ENCODE measurements around the gene FGF14.

FGF14 gene

DNA sequence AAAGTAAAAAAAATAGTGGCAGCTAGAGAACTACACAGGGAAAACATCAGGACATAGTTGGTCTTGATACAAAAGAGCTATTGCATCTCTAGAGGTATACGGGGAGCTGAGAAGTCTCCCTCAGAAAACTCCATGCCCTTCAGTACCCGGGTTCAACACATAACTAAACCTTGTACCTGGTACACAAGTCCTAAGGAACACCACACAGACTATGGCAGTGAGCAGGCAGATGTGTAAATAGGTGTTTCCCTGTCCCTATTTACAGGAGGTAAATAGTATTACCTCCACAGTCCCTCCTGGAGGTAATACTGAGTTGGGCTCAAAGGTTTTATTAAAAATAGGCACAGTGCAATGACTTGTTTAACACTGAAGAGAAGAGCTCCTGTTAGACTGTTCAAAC is 5.9 kb downstream of the FGF14 start:
- TF ChIP-seq, protein P1, sequence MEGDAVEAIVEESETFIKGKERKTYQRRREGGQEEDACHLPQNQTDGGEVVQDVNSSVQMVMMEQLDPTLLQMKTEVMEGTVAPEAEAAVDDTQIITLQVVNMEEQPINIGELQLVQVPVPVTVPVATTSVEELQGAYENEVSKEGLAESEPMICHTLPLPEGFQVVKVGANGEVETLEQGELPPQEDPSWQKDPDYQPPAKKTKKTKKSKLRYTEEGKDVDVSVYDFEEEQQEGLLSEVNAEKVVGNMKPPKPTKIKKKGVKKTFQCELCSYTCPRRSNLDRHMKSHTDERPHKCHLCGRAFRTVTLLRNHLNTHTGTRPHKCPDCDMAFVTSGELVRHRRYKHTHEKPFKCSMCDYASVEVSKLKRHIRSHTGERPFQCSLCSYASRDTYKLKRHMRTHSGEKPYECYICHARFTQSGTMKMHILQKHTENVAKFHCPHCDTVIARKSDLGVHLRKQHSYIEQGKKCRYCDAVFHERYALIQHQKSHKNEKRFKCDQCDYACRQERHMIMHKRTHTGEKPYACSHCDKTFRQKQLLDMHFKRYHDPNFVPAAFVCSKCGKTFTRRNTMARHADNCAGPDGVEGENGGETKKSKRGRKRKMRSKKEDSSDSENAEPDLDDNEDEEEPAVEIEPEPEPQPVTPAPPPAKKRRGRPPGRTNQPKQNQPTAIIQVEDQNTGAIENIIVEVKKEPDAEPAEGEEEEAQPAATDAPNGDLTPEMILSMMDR (IDR thresholded peaks at IDR 0.05; ENCODE audit: unreplicated experiment in 3 of 3) = no peak
- Mint-ChIP-seq H3K36me3 (ENCODE audit: low read depth) (no peaks in the 10 kb centered on the region), H3K4me1 (peaks cover 16% of the 10 kb centered on the region), H3K27me3 (ENCODE audit: low read depth) (peaks cover 68% of the 10 kb centered on the region), H3K4me3 (peak overlapping the region; percentile 57 to 90 (median 86)), H3K9me3 (no peaks in the 10 kb centered on the region), H3K27ac (no peak overlapping the region)

DNA sequence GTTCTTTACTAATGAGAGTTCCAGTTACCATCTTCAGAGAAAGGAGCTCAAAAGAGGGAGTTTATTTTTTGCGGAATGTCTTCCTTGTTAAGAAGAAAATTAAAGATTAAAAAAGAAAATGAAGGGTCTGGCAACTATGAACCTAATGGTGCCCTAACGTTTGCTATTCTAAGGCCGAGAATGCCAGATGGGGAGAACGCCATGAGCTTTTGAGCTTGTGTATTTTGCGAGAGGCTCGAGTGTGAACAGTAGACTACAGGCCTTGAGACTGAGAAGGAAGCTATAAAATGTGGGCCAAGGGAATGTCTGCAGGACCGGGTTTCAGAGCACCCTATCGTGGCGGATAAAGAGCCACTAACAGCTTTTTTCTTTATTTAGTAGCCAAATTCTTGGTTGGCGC is 6.7 kb downstream of the FGF14 start:
- Mint-ChIP-seq H3K27ac (peak overlapping the region in 2 of 3 experiments; percentile 28 to 76), H3K4me1 (peaks cover 11% of the 10 kb centered on the region), H3K9me3 (no peaks in the 10 kb centered on the region), H3K27me3 (ENCODE audit: low read depth) (peaks cover 60% of the 10 kb centered on the region), H3K36me3 (ENCODE audit: low read depth) (no peaks in the 10 kb centered on the region), H3K4me3 (peak overlapping the region; percentile 86 to 90 (median 89))
- TF ChIP-seq, protein P1 (IDR thresholded peaks at IDR 0.05; ENCODE audit: unreplicated experiment in 3 of 3) = no peak

DNA sequence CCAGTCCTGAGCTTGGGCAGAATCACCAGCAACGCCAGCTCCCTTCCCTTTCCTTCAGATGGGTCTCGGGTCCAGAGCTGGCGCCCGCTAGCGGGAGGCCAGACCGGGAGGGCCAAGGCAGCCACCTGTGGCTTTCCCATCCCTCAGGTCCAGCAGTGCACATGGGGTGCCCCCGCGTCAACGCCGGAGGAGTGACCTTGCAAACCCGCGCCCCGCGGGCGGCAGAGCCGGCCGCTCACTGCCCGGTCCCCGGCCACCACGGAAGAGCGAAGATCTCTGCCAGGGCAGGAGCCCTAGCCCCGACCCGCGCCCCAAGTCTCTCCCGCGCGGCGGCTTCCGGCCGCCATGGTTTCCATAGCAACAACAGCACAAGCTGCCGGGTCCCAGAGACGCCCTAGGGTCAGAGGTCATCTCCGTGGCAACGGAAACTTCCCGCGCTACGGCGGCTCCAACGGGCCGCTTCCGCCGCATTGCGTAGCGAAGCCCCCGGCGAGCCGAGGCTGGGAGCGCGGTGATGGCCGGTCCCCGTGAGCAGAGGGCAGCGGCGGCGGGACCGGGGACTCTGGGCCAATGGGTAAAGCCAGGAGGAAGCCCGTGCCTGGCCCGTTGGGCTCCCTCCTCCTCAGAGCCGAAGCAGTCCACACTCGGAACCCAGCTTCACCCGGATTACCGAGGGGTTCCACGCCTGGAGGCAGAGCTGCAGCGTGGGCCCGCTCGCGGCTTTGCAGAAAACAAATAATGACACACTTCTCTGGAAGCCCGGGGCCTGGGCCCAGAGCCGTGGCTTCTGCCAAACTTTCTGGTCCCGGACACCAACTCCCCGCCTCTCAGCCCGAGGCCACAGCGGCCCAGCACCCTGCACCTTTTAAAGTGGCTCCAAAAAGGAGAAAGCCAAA is 7.4 kb downstream of the FGF14 start:
- Mint-ChIP-seq H3K27ac (peak overlapping the region; percentile 28 to 80 (median 76)), H3K36me3 (ENCODE audit: low read depth) (no peaks in the 10 kb centered on the region), H3K4me3 (peak overlapping the region; percentile 86 to 90 (median 89)), H3K27me3 (ENCODE audit: low read depth) (peaks cover 52% of the 10 kb centered on the region), H3K9me3 (no peaks in the 10 kb centered on the region), H3K4me1 (peaks cover 8% of the 10 kb centered on the region)
- TF ChIP-seq, protein P1 (IDR thresholded peaks at IDR 0.05; ENCODE audit: unreplicated experiment in 3 of 3) = peak in 2 of 3 experiments; percentile 7 to 31

DNA sequence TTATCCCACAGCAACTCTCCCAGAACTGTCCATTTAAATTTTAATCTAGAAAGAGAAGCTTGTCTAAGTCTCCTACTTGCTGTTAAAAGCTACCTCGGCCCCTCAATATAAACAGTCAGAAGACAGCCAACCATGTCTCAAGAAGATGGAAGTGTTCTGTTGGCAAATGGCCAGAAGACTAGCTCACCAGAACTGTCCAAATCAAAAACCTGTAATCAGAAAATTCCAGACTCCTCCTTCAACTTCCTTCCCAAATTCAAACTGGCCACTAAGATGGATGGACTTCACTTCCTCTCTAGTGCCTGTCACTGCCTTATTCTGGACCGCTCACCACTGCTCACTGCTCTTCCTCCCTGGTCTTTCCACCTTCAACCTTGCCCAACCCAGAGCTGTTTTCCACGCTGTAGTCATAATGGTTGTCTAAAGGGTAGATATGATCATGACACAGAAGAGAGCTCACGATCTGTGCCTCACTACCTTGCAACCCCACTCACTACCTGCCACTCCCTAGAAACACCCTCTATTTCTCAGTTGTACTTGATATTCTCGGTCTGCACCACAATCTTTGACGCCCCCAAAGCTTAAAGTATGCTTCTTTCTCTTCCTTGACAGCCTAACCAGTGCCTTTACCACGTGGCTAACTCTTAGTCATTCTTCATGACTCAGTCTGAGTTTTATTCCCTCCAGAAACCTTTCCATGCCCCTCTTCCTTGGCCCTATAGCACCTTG is 9.2 kb downstream of the FGF14 start:
- Mint-ChIP-seq H3K4me1 (peaks cover 5% of the 10 kb centered on the region), H3K4me3 (peak overlapping the region; percentile 22 to 89 (median 86)), H3K27me3 (ENCODE audit: low read depth) (peaks cover 35% of the 10 kb centered on the region), H3K9me3 (no peaks in the 10 kb centered on the region), H3K36me3 (ENCODE audit: low read depth) (no peaks in the 10 kb centered on the region), H3K27ac (no peak overlapping the region)
- TF ChIP-seq, protein P1 (IDR thresholded peaks at IDR 0.05; ENCODE audit: unreplicated experiment in 3 of 3) = no peak

DNA sequence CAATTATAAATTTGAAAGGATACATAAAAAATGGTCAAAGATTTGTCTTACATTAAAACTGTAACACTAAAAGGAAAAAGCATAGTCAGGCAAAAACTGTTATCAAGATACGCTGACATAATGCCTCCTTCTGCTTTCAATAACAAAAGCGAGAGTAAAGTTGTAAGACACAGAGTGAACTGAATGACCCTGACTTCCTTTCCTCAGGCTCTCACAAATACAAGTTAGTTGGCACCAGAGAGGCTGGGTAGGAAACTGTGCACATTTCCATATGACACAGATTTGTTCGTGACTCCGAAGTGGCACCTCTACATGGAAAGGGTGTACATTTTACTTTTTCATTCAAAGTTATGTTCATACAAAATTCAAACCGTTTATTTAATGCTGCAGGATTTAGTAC is 15.4 kb downstream of the FGF14 start:
- Mint-ChIP-seq H3K4me1 (no peaks in the 10 kb centered on the region), H3K36me3 (ENCODE audit: low read depth) (no peaks in the 10 kb centered on the region), H3K27ac (no peak overlapping the region), H3K27me3 (ENCODE audit: low read depth) (no peaks in the 10 kb centered on the region), H3K9me3 (no peaks in the 10 kb centered on the region), H3K4me3 (no peak overlapping the region)
- TF ChIP-seq, protein P1 (IDR thresholded peaks at IDR 0.05; ENCODE audit: unreplicated experiment in 3 of 3) = no peak

All from nephron (organoid).